B cell (primary cell): ENCODE results near the gene ADGRB2. TPM values are rescaled to one million over a fixed set of nuclear protein-coding genes. Genes with fewer than 3 reads are reported as not detected.
A peak's percentile ranks its signal among the peaks of the same experiment; 100 is the strongest.

Experiments
- ATAC-seq: fragments of 200-7000 bp; cut with Tn5 transposase; one replicate; pipeline ENCODE4 v1.10.0; 2021; ENCODE audit warnings: low read depth, mild to moderate bottlenecking, moderate number of reproducible peaks, moderate library complexity
- CTCF ChIA-PET: fragments of 350-600 bp; sonication (Branson Sonifier 250); formaldehyde crosslinking; loops from one replicate; lab custom pipeline; 2021; ENCODE audit warnings: antibody characterized with exemption, inconsistent platforms; lab: Charles Lee
- POLR2A ChIA-PET: fragments of 350-600 bp; sonication (Branson Sonifier 250); formaldehyde crosslinking; loops from one replicate; lab custom pipeline; 2021; ENCODE audit warnings: antibody characterized with exemption; lab: Charles Lee
- DNase-seq: peaks from one replicate; pipeline ENCODE4 v3.0.0; 2013
- H2AFZ ChIP-seq: 2 replicates; pipeline ENCODE4 v1.6.1; 2012; ENCODE audit warnings: mild to moderate bottlenecking, low read depth, low read length; ENCODE audit not compliant: insufficient read depth, poor library complexity, severe bottlenecking
- H3K27ac ChIP-seq, 2 donors: 1 replicate in 1 of 2; 2 replicates in 1 of 2; pipeline ENCODE4 v1.5.1; 2012 to 2013; ENCODE audit warnings: low read length in 2 of 2, mild to moderate bottlenecking in 2 of 2, moderate library complexity in 1 of 2
- H3K27me3 ChIP-seq, 4 experiments: fragments of 200-600 bp in 1 of 4; sonication (generic) in 1 of 4; replicated peaks in 1 of 4; 1 replicate in 2 of 4; 2 replicates in 2 of 4; pipeline versions ENCODE4 v1.6.1 to v1.7.0; 2013 to 2016; ENCODE audit warnings: low read length in 3 of 4, mild to moderate bottlenecking in 2 of 4, mixed read lengths in 1 of 4, moderate library complexity in 1 of 4; ENCODE audit not compliant: insufficient read depth in 4 of 4, control insufficient read depth in 3 of 4; ENCODE audit errors: control extremely low read depth in 1 of 4
- H3K36me3 ChIP-seq, 2 experiments: replicated peaks in 1 of 2; 1 replicate in 1 of 2; 2 replicates in 1 of 2; pipeline versions ENCODE4 v1.6.1 to v1.7.1; 2013; ENCODE audit warnings: low read length in 1 of 2; ENCODE audit not compliant: insufficient read depth in 2 of 2, control insufficient read depth in 1 of 2; ENCODE audit errors: control extremely low read depth in 1 of 2, extremely low read depth in 1 of 2
- H3K4me1 ChIP-seq, 2 donors: fragments of 200-600 bp in 1 of 2; sonication (generic) in 1 of 2; 1 replicate in 1 of 2; 2 replicates in 1 of 2; pipeline versions ENCODE4 v1.5.1 to v1.6.1; 2013 to 2017; ENCODE audit warnings: low read length in 2 of 2; ENCODE audit not compliant: control insufficient read depth in 2 of 2, insufficient read depth in 2 of 2
- H3K4me2 ChIP-seq: replicated peaks from 2 replicates; pipeline ENCODE3; 2012; ENCODE audit warnings: mild to moderate bottlenecking, low read depth, low read length; ENCODE audit not compliant: poor library complexity, severe bottlenecking
- H3K4me3 ChIP-seq, 5 experiments: fragments of 200-600 bp in 1 of 5; sonication (generic) in 1 of 5; 1 replicate in 3 of 5; 2 replicates in 2 of 5; pipeline versions ENCODE4 v1.5.1 to v1.7.0; 2011 to 2016; ENCODE audit warnings: low read length in 4 of 5, mild to moderate bottlenecking in 4 of 5, low read depth in 2 of 5, control low read depth in 1 of 5, moderate library complexity in 1 of 5; ENCODE audit not compliant: insufficient read depth in 1 of 5; ENCODE audit errors: control extremely low read depth in 1 of 5, extremely low read depth in 1 of 5
- H3K79me2 ChIP-seq: fragments of 200-600 bp; sonication (generic); one replicate; pipeline ENCODE4 v1.6.0; 2016; ENCODE audit warnings: low read length; ENCODE audit not compliant: control insufficient read depth, insufficient read depth
- H3K9ac ChIP-seq: fragments of 200-600 bp; sonication (generic); 2 replicates; pipeline ENCODE4 v1.6.1; 2017; ENCODE audit warnings: mild to moderate bottlenecking, low read length, moderate library complexity
- H3K9me3 ChIP-seq, 3 donors: one replicate each; pipeline versions ENCODE4 v1.6.1 to v1.7.1; 2013; ENCODE audit warnings: low read length in 2 of 3; ENCODE audit not compliant: control insufficient read depth in 2 of 3, insufficient read depth in 1 of 3; ENCODE audit errors: control extremely low read depth in 1 of 3
- H4K20me1 ChIP-seq: 2 replicates; pipeline ENCODE4 v1.6.0; 2012; ENCODE audit warnings: mild to moderate bottlenecking, low read length; ENCODE audit not compliant: insufficient read depth, control insufficient read depth, poor library complexity, severe bottlenecking
- H3K27ac Mint-ChIP-seq: one replicate; pipeline ENCODE4 v1.8.0; 2021; ENCODE audit warnings: mixed read lengths
- H3K27me3 Mint-ChIP-seq: one replicate; pipeline ENCODE4 v1.8.0; 2021; ENCODE audit warnings: mixed read lengths
- H3K4me1 Mint-ChIP-seq: one replicate; pipeline ENCODE4 v1.8.0; 2021; ENCODE audit warnings: mixed read lengths
- H3K4me3 Mint-ChIP-seq: one replicate; pipeline ENCODE4 v1.8.0; 2021; ENCODE audit warnings: mixed read lengths
- H3K9me3 Mint-ChIP-seq: one replicate; pipeline ENCODE4 v1.8.0; 2022; ENCODE audit warnings: mixed read lengths; ENCODE audit not compliant: insufficient read depth
- CTCF ChIP-seq: fragments of 200-600 bp; IDR thresholded peaks from one replicate; pipeline ENCODE4 v1.8.0; 2022; ENCODE audit warnings: antibody characterized with exemption, mild to moderate bottlenecking
- EZH2 ChIP-seq: IDR thresholded peaks from 2 replicates; pipeline ENCODE4 v1.6.1; 2012; ENCODE audit warnings: borderline replicate concordance, low read depth, mild to moderate bottlenecking, moderate library complexity, low read length; ENCODE audit not compliant: insufficient read depth, poor library complexity, severe bottlenecking
- WGBS: methylation state at CpG from one replicate; pipeline ENCODE4 v1.1.5; 2013; ENCODE audit warnings: missing lambda C conversion rate; ENCODE audit not compliant: insufficient coverage; 5-methylcytosine and 5-hydroxymethylcytosine counted together
- intact Hi-C: fragments of 100-400 bp; cut with micrococcal nuclease; formaldehyde crosslinking; loops from one replicate; pipeline ENCODE4 v1.10.0; 2022
- polyA plus RNA-seq: library from polyadenylated mRNA; depleted of rRNA; stranded (reverse); fragments of >200 nt; gene quantifications from 2 replicates; pipeline ENCODE4 v1.2.3, GENCODE V29; 2012
- total RNA-seq, 2 donors: library from RNA; stranded (reverse); fragments of 120-200 nt in 1 of 2; gene quantifications; 1 replicate in 1 of 2; 2 replicates in 1 of 2; pipeline versions ENCODE4 v1.2.3 to v1.2.4, GENCODE V29; 2013 to 2022

ADGRB2 gene
- total and polyA plus RNA-seq, 2 donors (not counting 1 experiment from before 2014, with no cell fraction given): 1.9 to 2.7 TPM

DNA sequence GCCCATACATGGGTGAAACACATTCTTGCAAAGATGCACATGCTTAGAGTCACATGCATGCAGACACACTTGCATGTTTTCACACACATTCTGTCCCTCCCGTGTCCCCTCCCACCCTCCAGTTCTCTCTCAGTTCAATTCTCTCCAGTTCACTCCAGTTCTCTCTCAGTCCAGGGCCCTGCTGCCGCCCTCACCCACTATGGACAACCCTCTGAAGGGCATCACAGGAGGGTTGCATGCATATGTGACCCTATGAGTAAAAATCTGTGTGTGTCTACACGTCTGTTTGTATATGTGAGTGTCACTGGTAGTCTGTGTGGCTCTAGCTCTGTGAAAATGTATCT is 21.8 kb upstream of the ADGRB2 start:
- Histone ChIP-seq H3K36me3 (no peaks in the 10 kb centered on the region), H3K9me3 (no peaks in the 10 kb centered on the region), H3K9ac (no peak overlapping the region), H4K20me1 (no peaks in the 10 kb centered on the region), H3K4me1 (peaks cover 34 to 49% of the 10 kb centered on the region in 2 donors), H3K27me3 (no peaks in the 10 kb centered on the region), H3K79me2 (no peaks in the 10 kb centered on the region), H3K4me3 (no peak overlapping the region), H2AFZ (no peak overlapping the region), H3K27ac (no peak overlapping the region), H3K4me2 (no peak overlapping the region)
- POLR2A ChIA-PET: interaction anchor here (2.0 kb wide), 1 partner anchor 23 kb away, joined by 10 read pairs; no protein-coding TSS in a partner anchor
- Mint-ChIP-seq H3K4me1 (peaks cover 41% of the 10 kb centered on the region), H3K4me3 (peak overlapping the region; percentile 38), H3K27me3 (no peaks in the 10 kb centered on the region), H3K27ac (peak overlapping the region; percentile 32), H3K9me3 (no peaks in the 10 kb centered on the region)
- WGBS: 96% methylated on average over 2 of the region's 3 CpGs
- no peak for DNase-seq
- CTCF ChIA-PET: interaction anchor here (0.6 to 9.5 kb wide), 3 partner anchors 24 to 178 kb away, joined by 3 to 199 read pairs (median 7); partner anchors contain the start of gene ADGRB2
- intact Hi-C loops: loop anchor here (1.0 to 10.0 kb wide), 3 partner anchors 14 to 1069 kb away; partner anchors contain the start of gene PTP4A2
- no peak for ATAC-seq
- TF ChIP-seq EZH2 (no peak), CTCF (no peak)

- Histone ChIP-seq H3K9ac (no peak overlapping the region), H3K9me3 (no peaks in the 10 kb centered on the region), H3K27me3 (no peaks in the 10 kb centered on the region), H3K4me2 (peak overlapping the region; percentile 62), H3K4me3 (no peak overlapping the region), H4K20me1 (no peaks in the 10 kb centered on the region), H2AFZ (peak overlapping the region; percentile 4), H3K4me1 (peaks cover 34 to 49% of the 10 kb centered on the region in 2 donors), H3K27ac (peak overlapping the region; percentile 49 to 61), H3K36me3 (no peaks in the 10 kb centered on the region), H3K79me2 (no peaks in the 10 kb centered on the region)
- Mint-ChIP-seq H3K27ac (peak overlapping the region; percentile 92), H3K9me3 (no peaks in the 10 kb centered on the region), H3K4me3 (peak overlapping the region; percentile 74), H3K4me1 (peaks cover 41% of the 10 kb centered on the region), H3K27me3 (no peaks in the 10 kb centered on the region)
- intact Hi-C loops: loop anchor here (1.0 to 10.0 kb wide), 3 partner anchors 13 to 1068 kb away; partner anchors contain the start of gene PTP4A2
- DNase-seq (peak; percentile 87), ATAC-seq (peak; percentile 50)
- ChIA-PET CTCF (interaction anchor here (0.5 to 9.5 kb wide), 9 partner anchors 11 to 179 kb away, joined by 3 to 199 read pairs (median 4); partner anchors contain the start of genes ADGRB2 and PTP4A2), POLR2A (interaction anchor here (2.0 kb wide), 1 partner anchor 22 kb away, joined by 10 read pairs; no protein-coding TSS in a partner anchor)
- no peak for TF ChIP-seq CTCF
- TF ChIP-seq EZH2: no peak
- 47% methylated on average over 17 of the region's 20 CpGs for WGBS
These were observed 21.1 kb upstream of the ADGRB2 start for GRCh38 chr1:31785020-31785946.
